ENCODE data around the gene SBF2. TPM values are rescaled to one million over a fixed set of nuclear protein-coding genes. Genes with fewer than 3 reads are reported as not detected.

Gene SBF2
- total and polyA plus RNA-seq, 2 donors (not counting 1 experiment from before 2014, with no cell fraction given) = 5.6 to 17.7 TPM

DNA sequence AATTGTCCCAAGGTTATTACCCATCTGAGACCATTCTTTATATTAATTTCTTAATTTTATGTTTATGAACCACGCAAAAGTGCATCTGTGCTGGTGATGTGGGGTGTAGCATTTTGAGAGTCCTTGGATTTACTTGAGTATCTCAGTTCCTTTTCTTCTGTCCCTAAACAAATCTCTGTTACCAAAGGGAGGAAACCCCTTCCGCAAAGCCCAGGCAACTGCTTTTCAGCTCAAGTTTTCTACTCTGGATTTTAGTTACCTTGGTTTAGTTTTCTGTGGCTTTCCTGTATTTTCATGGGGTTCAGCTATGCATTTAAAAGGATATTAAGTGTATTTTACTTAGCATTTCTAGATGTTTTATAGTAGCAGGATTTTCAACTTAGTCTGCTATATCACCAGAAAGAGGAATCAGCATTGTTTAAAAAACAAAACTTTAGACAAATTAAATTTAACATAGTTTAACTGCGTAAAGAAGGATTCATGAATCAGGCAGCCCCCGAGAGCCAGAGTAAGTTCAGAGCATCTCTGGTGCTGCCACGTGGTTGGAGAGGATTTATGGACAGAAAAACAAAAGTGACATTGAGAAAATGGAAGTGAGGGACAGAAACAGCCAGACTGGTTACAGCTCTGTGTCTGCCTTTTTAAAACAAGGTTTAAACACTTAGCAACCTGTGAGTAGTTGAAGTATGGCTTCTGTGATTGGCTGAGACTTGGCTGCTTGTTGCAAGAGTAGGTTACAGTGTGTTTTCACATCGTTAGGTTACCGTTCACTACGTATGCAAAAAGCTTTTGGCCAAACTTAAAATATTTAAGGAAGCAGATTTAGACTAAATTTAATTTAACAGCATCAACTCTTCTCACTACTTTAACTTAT, 20.4 kb upstream of the SBF2 start:
- H3K9me3 Mint-ChIP-seq (ENCODE audit: insufficient read depth) = no peaks in the 10 kb centered on the region
- Histone ChIP-seq H3K27ac (ENCODE audit: low read length in 2 of 2) (no peak overlapping the region), H3K79me2 (ENCODE audit: control insufficient read depth, insufficient read depth, low read length) (no peaks in the 10 kb centered on the region), H2AFZ (ENCODE audit: insufficient read depth, low read depth, low read length, poor library complexity, severe bottlenecking) (no peak overlapping the region), H3K4me1 (ENCODE audit: control insufficient read depth in 2 of 2, insufficient read depth in 2 of 2, low read length in 2 of 2) (peaks cover 25 to 26% of the 10 kb centered on the region in 2 donors), H3K9ac (ENCODE audit: low read length) (no peak overlapping the region), H3K4me2 (replicated peaks; ENCODE audit: low read depth, low read length, poor library complexity, severe bottlenecking) (peak overlapping the region; percentile 34), H3K4me3 (ENCODE audit: control extremely low read depth in 1 of 5, extremely low read depth in 1 of 5, insufficient read depth in 1 of 5, low read depth in 2 of 5, low read length in 4 of 5) (no peak overlapping the region), H3K27me3 (replicated peaks in 1 of 4; ENCODE audit: control extremely low read depth in 1 of 4, control insufficient read depth in 3 of 4, insufficient read depth in 4 of 4, low read length in 3 of 4) (no peaks in the 10 kb centered on the region), H3K9me3 (ENCODE audit: control extremely low read depth in 1 of 3, control insufficient read depth in 2 of 3, insufficient read depth in 1 of 3, low read length in 2 of 3) (peaks cover 0 to 4% (median 0%) of the 10 kb centered on the region in 3 donors), H4K20me1 (ENCODE audit: control insufficient read depth, insufficient read depth, low read length, poor library complexity, severe bottlenecking) (no peaks in the 10 kb centered on the region), H3K36me3 (replicated peaks in 1 of 2; ENCODE audit: control extremely low read depth in 1 of 2, control insufficient read depth in 1 of 2, extremely low read depth in 1 of 2, insufficient read depth in 2 of 2, low read length in 1 of 2) (no peaks in the 10 kb centered on the region)
- peak overlapping the region; percentile 40 for H3K4me3 Mint-ChIP-seq
- peak; percentile 84 for DNase-seq
- ChIA-PET POLR2A (interaction anchor here (1.5 to 1.7 kb wide), 2 partner anchors 10 to 11 kb away, joined by 3 to 7 read pairs; no protein-coding TSS in a partner anchor), CTCF (interaction anchor here (0.9 to 7.0 kb wide), 7 partner anchors 9 to 556 kb away, joined by 3 to 100 read pairs (median 5); partner anchors contain the start of gene ADM)
- WGBS (ENCODE audit: insufficient coverage) = 47% methylated on average over 3 of the region's 8 CpGs
- ATAC-seq (ENCODE audit: low read depth) = peak; percentile 65
- no peak overlapping the region for H3K27ac Mint-ChIP-seq
- peaks cover 32% of the 10 kb centered on the region for H3K4me1 Mint-ChIP-seq
- TF ChIP-seq, protein P1, sequence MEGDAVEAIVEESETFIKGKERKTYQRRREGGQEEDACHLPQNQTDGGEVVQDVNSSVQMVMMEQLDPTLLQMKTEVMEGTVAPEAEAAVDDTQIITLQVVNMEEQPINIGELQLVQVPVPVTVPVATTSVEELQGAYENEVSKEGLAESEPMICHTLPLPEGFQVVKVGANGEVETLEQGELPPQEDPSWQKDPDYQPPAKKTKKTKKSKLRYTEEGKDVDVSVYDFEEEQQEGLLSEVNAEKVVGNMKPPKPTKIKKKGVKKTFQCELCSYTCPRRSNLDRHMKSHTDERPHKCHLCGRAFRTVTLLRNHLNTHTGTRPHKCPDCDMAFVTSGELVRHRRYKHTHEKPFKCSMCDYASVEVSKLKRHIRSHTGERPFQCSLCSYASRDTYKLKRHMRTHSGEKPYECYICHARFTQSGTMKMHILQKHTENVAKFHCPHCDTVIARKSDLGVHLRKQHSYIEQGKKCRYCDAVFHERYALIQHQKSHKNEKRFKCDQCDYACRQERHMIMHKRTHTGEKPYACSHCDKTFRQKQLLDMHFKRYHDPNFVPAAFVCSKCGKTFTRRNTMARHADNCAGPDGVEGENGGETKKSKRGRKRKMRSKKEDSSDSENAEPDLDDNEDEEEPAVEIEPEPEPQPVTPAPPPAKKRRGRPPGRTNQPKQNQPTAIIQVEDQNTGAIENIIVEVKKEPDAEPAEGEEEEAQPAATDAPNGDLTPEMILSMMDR (IDR thresholded peaks at IDR 0.05) = no peak
- TF ChIP-seq EZH2 (IDR thresholded peaks at IDR 0.05; ENCODE audit: borderline replicate concordance, insufficient read depth, low read depth, low read length, poor library complexity, severe bottlenecking) = no peak
- peaks cover 12% of the 10 kb centered on the region for H3K27me3 Mint-ChIP-seq
- intact Hi-C loops (cut with micrococcal nuclease) = loop anchor here (5.0 kb wide), 1 partner anchor 697 kb away; no protein-coding TSS in a partner anchor

DNA sequence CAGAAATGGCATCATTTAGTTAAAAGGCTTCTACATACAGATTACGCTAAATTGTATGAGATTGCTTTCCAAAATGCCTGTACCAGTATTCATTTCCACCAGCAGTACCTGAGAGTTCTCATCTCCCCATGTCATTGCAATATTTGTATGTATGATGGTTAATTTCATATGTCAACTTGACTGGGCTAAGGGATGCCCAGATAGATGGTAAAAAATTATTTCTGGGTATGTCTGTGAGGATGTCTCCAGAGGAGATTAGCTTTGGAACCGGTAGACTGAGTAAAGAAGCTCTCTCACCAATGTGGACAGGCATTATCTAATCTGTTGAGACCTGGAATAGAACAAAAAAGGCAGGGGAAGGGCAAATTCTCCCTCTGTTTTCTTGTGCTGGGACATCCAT, 17.8 kb upstream of the SBF2 start:
- H3K27me3 ChIP-seq (replicated peaks in 1 of 4; ENCODE audit: control extremely low read depth in 1 of 4, control insufficient read depth in 3 of 4, insufficient read depth in 4 of 4, low read length in 3 of 4) = peaks cover 0 to 13% (median 3%) of the 10 kb centered on the region in 4 experiments
- no peaks in the 10 kb centered on the region for H4K20me1 ChIP-seq (ENCODE audit: control insufficient read depth, insufficient read depth, low read length, poor library complexity, severe bottlenecking)
- no peak overlapping the region for H3K27ac Mint-ChIP-seq
- peaks cover 25% of the 10 kb centered on the region for H3K4me1 Mint-ChIP-seq
- no peaks in the 10 kb centered on the region for H3K36me3 ChIP-seq (replicated peaks in 1 of 2; ENCODE audit: control extremely low read depth in 1 of 2, control insufficient read depth in 1 of 2, extremely low read depth in 1 of 2, insufficient read depth in 2 of 2, low read length in 1 of 2)
- POLR2A ChIA-PET = interaction anchor here (0.9 kb wide), 1 partner anchor 554 kb away, joined by 3 read pairs; no protein-coding TSS in a partner anchor
- no peak overlapping the region for H2AFZ ChIP-seq (ENCODE audit: insufficient read depth, low read depth, low read length, poor library complexity, severe bottlenecking)
- WGBS (ENCODE audit: insufficient coverage) = no CpG with 5 or more reads among the region's 2 CpGs
- H3K9ac ChIP-seq (ENCODE audit: low read length) = no peak overlapping the region
- intact Hi-C loops (cut with micrococcal nuclease) = no loop called here
- H3K79me2 ChIP-seq (ENCODE audit: control insufficient read depth, insufficient read depth, low read length) = no peaks in the 10 kb centered on the region
- CTCF ChIA-PET = interaction anchor here (2.3 to 10.2 kb wide), 2 partner anchors 16 to 103 kb away, joined by 10 to 187 read pairs; no protein-coding TSS in a partner anchor
- H3K27me3 Mint-ChIP-seq = peaks cover 17% of the 10 kb centered on the region
- H3K4me3 Mint-ChIP-seq = no peak overlapping the region
- peaks cover 0 to 7% (median 4%) of the 10 kb centered on the region in 3 donors for H3K9me3 ChIP-seq (ENCODE audit: control extremely low read depth in 1 of 3, control insufficient read depth in 2 of 3, insufficient read depth in 1 of 3, low read length in 2 of 3)
- peaks cover 20 to 23% of the 10 kb centered on the region in 2 donors for H3K4me1 ChIP-seq (ENCODE audit: control insufficient read depth in 2 of 2, insufficient read depth in 2 of 2, low read length in 2 of 2)
- no peak overlapping the region for H3K4me2 ChIP-seq (replicated peaks; ENCODE audit: low read depth, low read length, poor library complexity, severe bottlenecking)
- ATAC-seq (ENCODE audit: low read depth) = no peak
- no peak overlapping the region for H3K27ac ChIP-seq (ENCODE audit: low read length in 2 of 2)
- DNase-seq = no peak
- no peak for TF ChIP-seq EZH2 (IDR thresholded peaks at IDR 0.05; ENCODE audit: borderline replicate concordance, insufficient read depth, low read depth, low read length, poor library complexity, severe bottlenecking)
- TF ChIP-seq, protein P1 (IDR thresholded peaks at IDR 0.05) = no peak
- no peaks in the 10 kb centered on the region for H3K9me3 Mint-ChIP-seq (ENCODE audit: insufficient read depth)
- H3K4me3 ChIP-seq (ENCODE audit: control extremely low read depth in 1 of 5, extremely low read depth in 1 of 5, insufficient read depth in 1 of 5, low read depth in 2 of 5, low read length in 4 of 5) = no peak overlapping the region

Measured in B cell (primary cell).